ENCODE measurements around the gene ARID5B. TPM values are rescaled to one million over a fixed set of nuclear protein-coding genes. Genes with fewer than 3 reads are reported as not detected.

The ARID5B gene
- total RNA-seq, 1 experiment from 2014 or later = 0.04 TPM

DNA sequence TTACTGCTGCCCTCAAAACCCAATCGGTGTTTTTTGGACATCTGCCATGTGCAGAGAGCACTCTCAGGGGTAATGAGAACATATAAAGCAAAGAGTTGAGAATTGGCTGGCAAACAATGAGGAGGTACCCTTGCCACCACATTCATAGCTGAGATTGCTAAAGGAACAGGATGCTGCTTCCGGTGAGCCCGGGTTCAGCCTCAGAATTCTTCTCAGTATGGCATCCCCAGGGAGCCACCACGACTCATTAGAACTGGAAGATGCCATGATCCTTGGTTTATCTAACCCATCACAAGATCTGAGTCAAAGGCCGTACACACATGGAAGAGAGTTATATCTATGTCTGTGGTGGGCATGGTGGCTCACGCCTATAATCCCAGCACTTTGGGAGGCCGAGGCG is 174.4 kb downstream of the ARID5B start:
- Histone ChIP-seq H3K79me2 (ENCODE audit: insufficient read depth, low read length) (no peaks in the 10 kb centered on the region), H3K56ac (ENCODE audit: insufficient read length, low read depth, low read length) (no peak overlapping the region), H4K8ac (replicated peaks; ENCODE audit: insufficient read length, low read depth, low read length) (no peak overlapping the region), H3K23ac (ENCODE audit: insufficient read length, low read depth, low read length) (no peak overlapping the region), H3T11ph (ENCODE audit: low read length) (no peak overlapping the region), H2BK12ac (ENCODE audit: insufficient read length, low read depth, low read length) (no peak overlapping the region), H3K27ac (ENCODE audit: insufficient read length, low read depth, low read length) (no peak overlapping the region), H3K9ac (ENCODE audit: extremely low read depth, insufficient read length, low read length) (no peak overlapping the region), H4K91ac (ENCODE audit: insufficient read length, low read depth, low read length) (no peak overlapping the region), H4K20me1 (ENCODE audit: control insufficient read depth, insufficient read depth, insufficient read length) (no peaks in the 10 kb centered on the region), H3K4me2 (ENCODE audit: insufficient read depth, insufficient read length, low read length) (no peak overlapping the region), H3K18ac (ENCODE audit: insufficient read length, low read depth, low read length) (no peak overlapping the region), H3K4me1 (ENCODE audit: insufficient read depth, low read length) (no peaks in the 10 kb centered on the region), H2AK5ac (ENCODE audit: insufficient read length, low read length) (no peak overlapping the region), H3K23me2 (ENCODE audit: insufficient read length, low read depth, low read length, poor library complexity, severe bottlenecking) (no peaks in the 10 kb centered on the region), H3K79me1 (ENCODE audit: insufficient read depth, low read depth, low read length, poor library complexity, severe bottlenecking) (no peaks in the 10 kb centered on the region), H2BK120ac (ENCODE audit: low read depth, low read length, poor library complexity, severe bottlenecking) (no peak overlapping the region), H4K5ac (ENCODE audit: insufficient read length, low read depth, low read length) (no peak overlapping the region), H3K27me3 (ENCODE audit: insufficient read depth, low read length) (no peaks in the 10 kb centered on the region), H3K14ac (ENCODE audit: insufficient read depth, low read length) (no peak overlapping the region), H2AFZ (ENCODE audit: low read length) (no peak overlapping the region), H2BK5ac (ENCODE audit: insufficient read length, low read length) (no peak overlapping the region), H2BK20ac (ENCODE audit: low read depth, low read length, poor library complexity, severe bottlenecking) (no peak overlapping the region), H2BK15ac (ENCODE audit: low read depth, low read length) (no peak overlapping the region), H3K4ac (ENCODE audit: low read depth, low read length) (no peak overlapping the region), H3K9me3 (ENCODE audit: control insufficient read depth, low read depth, low read length) (no peaks in the 10 kb centered on the region)
- no peak for DNase-seq
- Mint-ChIP-seq H3K4me3 (no peak overlapping the region), H3K4me1 (peaks cover 3% of the 10 kb centered on the region in 2 experiments; a peak in 2 of 4 replicates), H3K36me3 (ENCODE audit: insufficient read depth in 1 of 3, low read depth in 3 of 3) (no peaks in the 10 kb centered on the region), H3K27me3 (ENCODE audit: low read depth) (no peaks in the 10 kb centered on the region), H3K9me3 (no peaks in the 10 kb centered on the region), H3K27ac (no peak overlapping the region)
- WGBS (ENCODE audit: extremely low coverage, insufficient read length, low lambda C conversion rate) = no CpG with 5 or more reads among the region's 8 CpGs
- TF ChIP-seq, protein P1, sequence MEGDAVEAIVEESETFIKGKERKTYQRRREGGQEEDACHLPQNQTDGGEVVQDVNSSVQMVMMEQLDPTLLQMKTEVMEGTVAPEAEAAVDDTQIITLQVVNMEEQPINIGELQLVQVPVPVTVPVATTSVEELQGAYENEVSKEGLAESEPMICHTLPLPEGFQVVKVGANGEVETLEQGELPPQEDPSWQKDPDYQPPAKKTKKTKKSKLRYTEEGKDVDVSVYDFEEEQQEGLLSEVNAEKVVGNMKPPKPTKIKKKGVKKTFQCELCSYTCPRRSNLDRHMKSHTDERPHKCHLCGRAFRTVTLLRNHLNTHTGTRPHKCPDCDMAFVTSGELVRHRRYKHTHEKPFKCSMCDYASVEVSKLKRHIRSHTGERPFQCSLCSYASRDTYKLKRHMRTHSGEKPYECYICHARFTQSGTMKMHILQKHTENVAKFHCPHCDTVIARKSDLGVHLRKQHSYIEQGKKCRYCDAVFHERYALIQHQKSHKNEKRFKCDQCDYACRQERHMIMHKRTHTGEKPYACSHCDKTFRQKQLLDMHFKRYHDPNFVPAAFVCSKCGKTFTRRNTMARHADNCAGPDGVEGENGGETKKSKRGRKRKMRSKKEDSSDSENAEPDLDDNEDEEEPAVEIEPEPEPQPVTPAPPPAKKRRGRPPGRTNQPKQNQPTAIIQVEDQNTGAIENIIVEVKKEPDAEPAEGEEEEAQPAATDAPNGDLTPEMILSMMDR (conservative IDR thresholded peaks at IDR 0.05) = no peak
